Gastroesophageal sphincter (tissue), 4 donors: ENCODE data around the gene PDE2A. TPM values are rescaled to one million over a fixed set of nuclear protein-coding genes. Genes with fewer than 3 reads are reported as not detected.

Experiments
- ATAC-seq: fragments of 150-250 bp; one replicate; pipeline ENCODE4 v1.9.1; 2016; ENCODE audit warnings: mild to moderate bottlenecking, moderate library complexity
- H3K27ac ChIP-seq, 4 donors: fragments of 200-600 bp; sonication (generic) in 3 of 4; 1 replicate in 3 of 4; 2 replicates in 1 of 4; pipeline ENCODE4 v1.5.1; 2016 to 2019
- H3K27me3 ChIP-seq: fragments of 200-600 bp; sonication (generic); one replicate; pipeline ENCODE4 v1.5.1; 2019
- H3K36me3 ChIP-seq, 2 donors: fragments of 200-600 bp; sonication (generic); one replicate each; pipeline ENCODE4 v1.5.1; 2019; ENCODE audit warnings: control low read depth in 1 of 2
- H3K4me1 ChIP-seq, 3 donors: fragments of 200-600 bp; sonication (generic); 1 replicate in 2 of 3; 2 replicates in 1 of 3; pipeline ENCODE4 v1.5.1; 2016 to 2019; ENCODE audit warnings: control low read depth in 2 of 3
- H3K4me3 ChIP-seq, 2 donors: fragments of 200-600 bp; sonication (generic); one replicate each; pipeline ENCODE4 v1.5.1; 2019; ENCODE audit warnings: mild to moderate bottlenecking in 1 of 2, moderate library complexity in 1 of 2
- H3K9me3 ChIP-seq, 3 donors: fragments of 200-600 bp; sonication (generic); one replicate each; pipeline ENCODE4 v1.5.1; 2017 to 2019; ENCODE audit warnings: control low read depth in 2 of 3
- EP300 ChIP-seq: sonication (generic); formaldehyde crosslinking; IDR thresholded peaks from one replicate; pipeline ENCODE4 v1.6.1; 2017; ENCODE audit warnings: antibody characterized with exemption, mild to moderate bottlenecking
- POLR2A ChIP-seq, 2 donors: fragments of 450-650 bp; IDR thresholded peaks; one replicate each; pipeline ENCODE4 v1.6.1; 2017; ENCODE audit warnings: antibody characterized with exemption in 2 of 2, mild to moderate bottlenecking in 2 of 2, moderate library complexity in 1 of 2
- POLR2AphosphoS5 ChIP-seq: sonication (generic); formaldehyde crosslinking; IDR thresholded peaks from one replicate; pipeline ENCODE4 v1.6.1; 2017; ENCODE audit warnings: antibody characterized with exemption
- WGBS, 2 donors: methylation state at CpG; one replicate each; pipeline ENCODE4 v1.1.5; 2018; ENCODE audit warnings: low coverage in 1 of 2; 5-methylcytosine and 5-hydroxymethylcytosine counted together
- total RNA-seq, 4 donors: library from RNA; depleted of rRNA; stranded (reverse); fragments of >200 nt; gene quantifications; one replicate each; pipeline ENCODE4 v1.1.0, GENCODE V29; 2016
- TF ChIP-seq, protein P1 (sequence below), 4 experiments: fragments of 200-600 bp in 2 of 4; fragments of 450-650 bp in 2 of 4; sonication (generic) in 1 of 4; IDR thresholded peaks; one replicate each; pipeline ENCODE4 v1.5.1; 2017 to 2019; ENCODE audit warnings: antibody characterized with exemption in 4 of 4, mild to moderate bottlenecking in 2 of 4, moderate library complexity in 2 of 4

PDE2A gene
- total RNA-seq, 4 donors from 2014 or later, result 31.6 to 54.2 (median 35.4) TPM

DNA sequence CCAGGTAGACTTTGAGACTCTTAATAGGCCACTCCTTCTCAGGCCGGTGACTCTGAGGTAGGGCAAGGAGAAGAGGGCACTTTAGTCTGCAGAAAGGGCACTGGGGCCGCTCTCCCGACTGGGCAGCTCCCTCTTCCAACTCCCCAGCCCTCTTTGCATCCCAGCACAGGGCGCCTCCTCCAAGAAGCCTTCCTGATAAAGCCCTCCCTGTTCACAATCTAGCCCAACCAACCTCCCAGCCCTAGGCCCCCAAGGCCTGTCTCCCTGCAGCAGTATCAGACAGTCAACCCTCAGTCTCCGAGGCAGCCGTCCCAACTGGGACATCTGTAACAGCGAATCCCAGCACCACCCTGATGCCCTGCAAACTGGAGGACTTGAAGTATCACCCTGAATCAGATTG lies 14.3 kb upstream of the PDE2A start:
- no peak for ATAC-seq
- Histone ChIP-seq H3K4me1 (peaks cover 0 to 37% (median 30%) of the 10 kb centered on the region in 3 donors), H3K27me3 (no peaks in the 10 kb centered on the region), H3K9me3 (no peaks in the 10 kb centered on the region), H3K4me3 (no peak overlapping the region), H3K27ac (peak overlapping the region in 1 of 4 donors; percentile 23), H3K36me3 (peaks cover 0 to 90% of the 10 kb centered on the region in 2 donors)
- 94% methylated on average over 6 of the region's 7 CpGs; no CpG with 5 or more reads in 1 of the 2 donors for WGBS, 2 donors
- TF ChIP-seq POLR2AphosphoS5 (no peak), EP300 (no peak), POLR2A (IDR thresholded peaks at IDR 0.05) (no peak)
- TF ChIP-seq, protein P1, sequence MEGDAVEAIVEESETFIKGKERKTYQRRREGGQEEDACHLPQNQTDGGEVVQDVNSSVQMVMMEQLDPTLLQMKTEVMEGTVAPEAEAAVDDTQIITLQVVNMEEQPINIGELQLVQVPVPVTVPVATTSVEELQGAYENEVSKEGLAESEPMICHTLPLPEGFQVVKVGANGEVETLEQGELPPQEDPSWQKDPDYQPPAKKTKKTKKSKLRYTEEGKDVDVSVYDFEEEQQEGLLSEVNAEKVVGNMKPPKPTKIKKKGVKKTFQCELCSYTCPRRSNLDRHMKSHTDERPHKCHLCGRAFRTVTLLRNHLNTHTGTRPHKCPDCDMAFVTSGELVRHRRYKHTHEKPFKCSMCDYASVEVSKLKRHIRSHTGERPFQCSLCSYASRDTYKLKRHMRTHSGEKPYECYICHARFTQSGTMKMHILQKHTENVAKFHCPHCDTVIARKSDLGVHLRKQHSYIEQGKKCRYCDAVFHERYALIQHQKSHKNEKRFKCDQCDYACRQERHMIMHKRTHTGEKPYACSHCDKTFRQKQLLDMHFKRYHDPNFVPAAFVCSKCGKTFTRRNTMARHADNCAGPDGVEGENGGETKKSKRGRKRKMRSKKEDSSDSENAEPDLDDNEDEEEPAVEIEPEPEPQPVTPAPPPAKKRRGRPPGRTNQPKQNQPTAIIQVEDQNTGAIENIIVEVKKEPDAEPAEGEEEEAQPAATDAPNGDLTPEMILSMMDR (IDR thresholded peaks at IDR 0.05), result no peak

DNA sequence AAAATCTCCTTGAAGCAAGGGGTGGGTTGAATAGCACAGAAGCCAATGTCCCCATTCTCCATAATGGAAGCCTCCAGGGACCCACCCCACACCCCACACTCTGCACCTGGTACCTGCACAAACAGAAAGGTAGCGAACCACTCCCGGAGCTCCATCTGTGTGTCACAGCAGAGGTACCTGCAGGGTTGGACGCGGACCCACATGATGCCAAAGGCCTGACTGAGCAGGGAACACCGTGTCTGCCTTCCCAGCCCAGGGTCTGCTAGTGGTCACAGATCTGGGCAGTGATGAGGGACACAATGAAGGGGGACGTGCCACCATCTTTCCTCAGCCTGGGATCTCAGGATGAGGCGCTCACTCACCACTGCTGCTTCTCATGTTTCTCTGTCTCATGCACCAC lies 13.1 kb upstream of the PDE2A start:
- no peaks in the 10 kb centered on the region for H3K9me3 ChIP-seq
- no peaks in the 10 kb centered on the region for H3K27me3 ChIP-seq
- no peak for ATAC-seq
- WGBS, 2 donors, result 80% methylated on average over 1 of the region's 7 CpGs; no CpG with 5 or more reads in 1 of the 2 donors
- TF ChIP-seq POLR2AphosphoS5, result no peak
- TF ChIP-seq POLR2A (IDR thresholded peaks at IDR 0.05), result no peak
- TF ChIP-seq EP300, result no peak
- TF ChIP-seq, protein P1 (IDR thresholded peaks at IDR 0.05), result no peak
- peak overlapping the region in 3 of 4 donors; percentile 43 to 69 (median 66) for H3K27ac ChIP-seq
- peaks cover 0 to 79% of the 10 kb centered on the region in 2 donors for H3K36me3 ChIP-seq
- H3K4me1 ChIP-seq, result peaks cover 0 to 39% (median 30%) of the 10 kb centered on the region in 3 donors
- no peak overlapping the region for H3K4me3 ChIP-seq

DNA sequence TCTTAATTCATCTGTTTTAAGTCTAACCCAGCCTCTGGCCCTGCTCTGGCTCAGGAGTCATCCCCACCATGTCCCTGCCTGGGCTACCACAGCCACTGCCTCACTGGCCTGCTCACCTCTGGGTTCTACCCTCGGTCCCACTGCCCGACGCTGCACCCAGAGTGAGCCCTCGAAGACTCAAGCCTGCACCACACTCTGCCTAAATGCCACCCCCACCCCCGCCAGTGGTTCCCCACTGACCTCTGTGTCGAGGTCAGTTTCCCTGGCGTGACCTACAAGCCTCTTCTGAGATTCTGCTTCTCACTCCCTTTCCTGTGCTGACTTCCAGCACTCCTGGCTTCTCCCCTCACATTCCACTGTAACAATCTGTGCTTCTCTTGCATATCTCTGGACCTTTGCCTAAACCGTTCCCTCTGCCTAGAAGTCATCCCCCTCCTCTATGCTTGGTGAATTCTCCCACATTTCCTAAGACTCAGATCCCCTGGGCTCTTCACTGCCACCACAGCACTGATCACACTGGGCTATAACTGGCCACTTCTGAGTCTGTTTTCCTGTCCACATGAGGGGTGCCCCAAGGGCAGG lies 12.5 kb upstream of the PDE2A start:
- 71 to 76% methylated on average over 1 to 7 of the region's 8 CpGs for WGBS, 2 donors
- H3K4me1 ChIP-seq, result peaks cover 0 to 39% (median 30%) of the 10 kb centered on the region in 3 donors
- H3K27ac ChIP-seq, result peak overlapping the region in 3 of 4 donors; percentile 66 to 75 (median 69)
- no peaks in the 10 kb centered on the region for H3K27me3 ChIP-seq
- TF ChIP-seq POLR2A (IDR thresholded peaks at IDR 0.05) (no peak), POLR2AphosphoS5 (no peak), EP300 (no peak)
- TF ChIP-seq, protein P1 (IDR thresholded peaks at IDR 0.05), result no peak
- H3K36me3 ChIP-seq, result peaks cover 0 to 73% of the 10 kb centered on the region in 2 donors
- H3K4me3 ChIP-seq, result no peak overlapping the region
- no peaks in the 10 kb centered on the region for H3K9me3 ChIP-seq
- ATAC-seq, result peak; percentile 37

DNA sequence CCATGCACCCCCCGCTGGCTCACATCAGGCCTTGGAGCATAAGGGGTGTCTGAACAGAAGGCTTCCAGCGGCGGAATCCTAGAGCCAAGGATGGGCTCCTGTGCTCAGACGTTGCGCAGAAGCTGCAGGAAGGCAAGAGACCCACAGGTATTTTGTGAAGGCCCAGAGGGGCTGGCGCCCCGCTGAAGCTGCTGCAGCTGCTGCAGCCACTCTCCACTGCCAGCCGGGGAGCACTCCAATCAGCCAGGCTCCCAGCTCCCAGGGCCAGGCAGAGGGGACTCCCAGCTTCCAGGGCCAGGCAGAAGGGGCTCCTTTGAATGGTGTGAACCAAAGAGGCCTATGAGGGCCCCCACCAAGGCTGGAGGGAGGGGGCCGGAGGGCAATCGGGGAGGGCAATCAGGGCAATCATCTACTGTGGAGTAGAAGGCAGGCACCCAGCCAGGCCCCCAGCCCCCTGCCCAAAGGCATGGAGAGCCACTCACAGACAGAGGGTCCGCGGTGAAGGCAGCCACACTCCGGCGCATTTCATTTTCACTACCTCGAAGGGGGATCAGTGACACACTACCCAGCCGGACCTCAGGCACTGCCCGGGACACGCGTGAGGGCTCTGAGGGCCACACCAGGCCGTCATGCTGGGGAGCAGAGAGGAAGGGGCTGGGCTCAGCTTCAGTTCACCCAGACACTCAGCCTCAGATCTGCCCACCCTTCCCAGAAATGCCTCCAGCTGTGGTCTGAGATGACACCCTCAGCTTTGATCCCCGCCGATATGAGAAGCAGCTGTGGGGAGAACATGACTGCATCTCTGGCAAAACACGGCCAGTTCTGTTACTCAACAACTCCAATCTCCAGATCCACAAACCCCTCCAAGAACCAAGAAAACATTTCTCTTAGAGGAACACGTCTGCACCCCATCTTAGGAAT lies 11.6 kb upstream of the PDE2A start:
- WGBS, 2 donors, result 41% methylated on average over 2 of the region's 24 CpGs; no CpG with 5 or more reads in 1 of the 2 donors
- peak overlapping the region in 3 of 4 donors; percentile 66 to 75 (median 69) for H3K27ac ChIP-seq
- TF ChIP-seq POLR2AphosphoS5 (peak; percentile 32), EP300 (no peak)
- H3K4me1 ChIP-seq, result peaks cover 0 to 48% (median 30%) of the 10 kb centered on the region in 3 donors
- H3K9me3 ChIP-seq, result no peaks in the 10 kb centered on the region
- H3K36me3 ChIP-seq, result peaks cover 0 to 64% of the 10 kb centered on the region in 2 donors
- peak; percentile 53 for ATAC-seq
- H3K27me3 ChIP-seq, result no peaks in the 10 kb centered on the region
- no peak overlapping the region for H3K4me3 ChIP-seq

DNA sequence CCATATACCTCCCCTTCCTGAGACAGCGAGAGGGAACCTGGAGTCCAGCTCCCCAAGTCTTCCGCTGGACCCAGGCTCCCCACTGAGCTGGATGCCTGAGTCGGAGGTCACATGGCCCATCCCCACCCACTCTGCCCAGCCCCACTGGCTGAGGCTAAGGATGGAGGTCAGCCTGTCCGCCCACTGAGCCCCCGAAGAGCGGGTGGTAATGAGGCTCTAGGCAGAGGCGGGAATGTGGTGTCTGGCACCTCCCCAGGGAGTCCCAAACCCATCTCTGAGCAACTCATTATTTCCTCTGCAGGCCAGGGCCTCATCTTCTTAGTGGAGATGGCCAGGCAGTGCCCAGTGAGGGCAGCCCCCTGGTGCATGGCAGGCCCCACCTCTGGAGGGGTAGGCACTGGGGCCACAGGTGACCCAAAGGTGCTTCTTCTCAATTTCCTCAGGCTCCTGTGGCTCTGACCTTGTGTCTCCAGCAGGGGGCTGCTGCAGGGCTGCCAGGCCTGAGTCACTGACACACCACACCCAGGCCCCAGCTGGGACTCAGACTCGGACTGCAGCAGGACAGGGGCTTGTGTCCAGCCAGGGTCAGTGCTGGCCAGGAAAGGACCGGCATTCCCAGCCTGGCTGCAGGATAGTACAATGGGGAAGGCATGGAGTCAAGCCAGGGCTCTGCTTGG lies 10.2 kb upstream of the PDE2A start:
- peak overlapping the region in 3 of 4 donors; percentile 66 to 75 (median 69) for H3K27ac ChIP-seq
- peaks cover 0 to 49% of the 10 kb centered on the region in 2 donors for H3K36me3 ChIP-seq
- 40% methylated on average over 1 of the region's 9 CpGs for WGBS, 2 donors
- no peak overlapping the region for H3K4me3 ChIP-seq
- H3K4me1 ChIP-seq, result peaks cover 0 to 52% (median 30%) of the 10 kb centered on the region in 3 donors
- peak; percentile 74 for ATAC-seq
- peaks cover 6% of the 10 kb centered on the region for H3K27me3 ChIP-seq
- H3K9me3 ChIP-seq, result no peaks in the 10 kb centered on the region
- TF ChIP-seq POLR2A (IDR thresholded peaks at IDR 0.05), result no peak
- no peak for TF ChIP-seq POLR2AphosphoS5
- TF ChIP-seq, protein P1 (IDR thresholded peaks at IDR 0.05), result peak in 3 of 4 experiments; percentile 57 to 66 (median 63)
- TF ChIP-seq EP300, result no peak
